Keratinocyte (primary cell): ENCODE results near the gene RPL18A.

Experiments used
- CTCF ChIP-seq, 3 experiments: IDR thresholded peaks in 1 of 3; conservative IDR thresholded peaks in 1 of 3; optimal IDR thresholded peaks in 1 of 3; 2 replicates in 2 of 3; 3 replicates in 1 of 3; pipeline versions ENCODE3 to v1.5.1; 2011; ENCODE audit warnings: low read length in 3 of 3, mild to moderate bottlenecking in 3 of 3, moderate library complexity in 2 of 3, control low read depth in 1 of 3, inconsistent platforms in 1 of 3; ENCODE audit not compliant: insufficient read depth in 2 of 3; ENCODE audit errors: extremely low read depth in 1 of 3
- EZH2 ChIP-seq: IDR thresholded peaks from one replicate; pipeline ENCODE4 v1.6.1; 2012; ENCODE audit warnings: inconsistent platforms, mild to moderate bottlenecking, low read length, moderate library complexity

- TF ChIP-seq CTCF (optimal IDR thresholded peaks at IDR 0.05 in 1 of 3, IDR thresholded peaks at IDR 0.05 in 1 of 3, conservative IDR thresholded peaks at IDR 0.05 in 1 of 3; ENCODE audit: extremely low read depth in 1 of 3, insufficient read depth in 2 of 3, low read length in 3 of 3) (no peak), EZH2 (no peak)
These were observed 12.0 kb upstream of the RPL18A start, which contains the start of gene JAK3 for GRCh38 chr19:17847538-17848366.
